Loucy (cell line): Measurements from ENCODE around the gene FHAD1.

ENCODE experiments used
- EZH2phosphoT487 ChIP-seq: fragments of 200-600 bp; IDR thresholded peaks from 2 replicates; pipeline ENCODE4 v1.6.1; 2018; ENCODE audit warnings: antibody characterized with exemption, mild to moderate bottlenecking, moderate library complexity, borderline replicate concordance
- TF ChIP-seq, protein P1 (sequence below): fragments of 200-600 bp; sonication (generic); conservative IDR thresholded peaks from 2 replicates; pipeline ENCODE4 v1.5.1; 2014; ENCODE audit warnings: mild to moderate bottlenecking, antibody characterized with exemption, low read length

DNA sequence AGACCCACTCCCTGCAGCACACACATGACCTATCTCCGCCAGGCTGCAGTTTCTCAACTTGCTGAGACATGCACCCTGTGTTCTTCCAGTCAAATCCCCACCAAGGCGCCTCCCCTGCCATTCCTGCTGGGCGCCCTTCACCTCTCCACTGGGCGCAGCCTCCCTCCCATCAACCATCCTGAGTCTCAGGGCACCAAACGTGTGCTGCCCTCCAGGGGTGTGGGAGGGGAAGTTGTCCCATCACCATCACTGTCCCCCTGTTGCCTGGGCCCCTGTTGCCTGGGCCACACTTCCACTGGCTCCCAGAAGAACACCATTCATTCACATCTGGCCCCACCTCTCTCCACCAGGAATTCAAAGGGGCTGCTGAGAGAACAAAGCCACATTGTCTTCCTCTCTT, 117.7 kb downstream of the FHAD1 start:
- TF ChIP-seq, protein P1, sequence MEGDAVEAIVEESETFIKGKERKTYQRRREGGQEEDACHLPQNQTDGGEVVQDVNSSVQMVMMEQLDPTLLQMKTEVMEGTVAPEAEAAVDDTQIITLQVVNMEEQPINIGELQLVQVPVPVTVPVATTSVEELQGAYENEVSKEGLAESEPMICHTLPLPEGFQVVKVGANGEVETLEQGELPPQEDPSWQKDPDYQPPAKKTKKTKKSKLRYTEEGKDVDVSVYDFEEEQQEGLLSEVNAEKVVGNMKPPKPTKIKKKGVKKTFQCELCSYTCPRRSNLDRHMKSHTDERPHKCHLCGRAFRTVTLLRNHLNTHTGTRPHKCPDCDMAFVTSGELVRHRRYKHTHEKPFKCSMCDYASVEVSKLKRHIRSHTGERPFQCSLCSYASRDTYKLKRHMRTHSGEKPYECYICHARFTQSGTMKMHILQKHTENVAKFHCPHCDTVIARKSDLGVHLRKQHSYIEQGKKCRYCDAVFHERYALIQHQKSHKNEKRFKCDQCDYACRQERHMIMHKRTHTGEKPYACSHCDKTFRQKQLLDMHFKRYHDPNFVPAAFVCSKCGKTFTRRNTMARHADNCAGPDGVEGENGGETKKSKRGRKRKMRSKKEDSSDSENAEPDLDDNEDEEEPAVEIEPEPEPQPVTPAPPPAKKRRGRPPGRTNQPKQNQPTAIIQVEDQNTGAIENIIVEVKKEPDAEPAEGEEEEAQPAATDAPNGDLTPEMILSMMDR, result peak; percentile 43
- TF ChIP-seq EZH2phosphoT487, result no peak
